ENCODE results near the gene TRIM37.

- TF ChIP-seq CTCF (IDR thresholded peaks at IDR 0.05) = no peak
- TF ChIP-seq POLR2A (IDR thresholded peaks at IDR 0.05) = no peak
These were observed 130.1 kb downstream of the TRIM37 start for GRCh38 chr17:58976541-58976940.
